22Rv1 (cell line): ENCODE measurements around the gene CCDC34.
"Not testable (repeated sequence)": the region's sequence is repeated elsewhere in the genome, so short reads cannot be mapped to it uniquely, and the experiment has no call there.

Source experiments
- H3K27ac ChIP-seq: fragments of 450-650 bp; 2 replicates; pipeline ENCODE4 v1.5.1; 2017
- ZFX ChIP-seq: fragments of 450-650 bp; IDR thresholded peaks from 2 replicates; pipeline ENCODE4 v1.6.1; 2017; ENCODE audit warnings: antibody characterized with exemption, borderline replicate concordance
- TF ChIP-seq, protein P1 (sequence below): fragments of 450-650 bp; IDR thresholded peaks from 2 replicates; pipeline ENCODE4 v1.5.1; 2017; ENCODE audit warnings: mild to moderate bottlenecking

CCDC34 gene

DNA sequence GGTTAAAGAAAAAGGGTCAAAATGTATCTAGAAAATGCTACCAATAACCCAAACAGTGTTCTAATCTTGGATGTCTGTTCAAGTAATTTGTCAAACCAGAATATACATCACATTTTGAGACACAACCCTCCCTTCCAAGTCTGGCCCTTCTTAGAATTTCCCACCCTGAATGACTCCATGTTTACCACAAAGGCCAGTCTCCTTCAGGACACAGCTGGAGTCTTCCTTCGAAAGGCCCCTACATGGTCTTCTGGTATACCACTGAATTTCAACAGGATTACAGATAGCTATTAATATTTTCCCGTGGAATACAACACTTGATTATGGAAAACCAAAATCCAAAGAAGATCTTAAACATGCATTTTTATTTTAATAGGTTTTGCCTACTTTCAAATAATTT lies 10.2 kb downstream of the CCDC34 start:
- TF ChIP-seq, protein P1, sequence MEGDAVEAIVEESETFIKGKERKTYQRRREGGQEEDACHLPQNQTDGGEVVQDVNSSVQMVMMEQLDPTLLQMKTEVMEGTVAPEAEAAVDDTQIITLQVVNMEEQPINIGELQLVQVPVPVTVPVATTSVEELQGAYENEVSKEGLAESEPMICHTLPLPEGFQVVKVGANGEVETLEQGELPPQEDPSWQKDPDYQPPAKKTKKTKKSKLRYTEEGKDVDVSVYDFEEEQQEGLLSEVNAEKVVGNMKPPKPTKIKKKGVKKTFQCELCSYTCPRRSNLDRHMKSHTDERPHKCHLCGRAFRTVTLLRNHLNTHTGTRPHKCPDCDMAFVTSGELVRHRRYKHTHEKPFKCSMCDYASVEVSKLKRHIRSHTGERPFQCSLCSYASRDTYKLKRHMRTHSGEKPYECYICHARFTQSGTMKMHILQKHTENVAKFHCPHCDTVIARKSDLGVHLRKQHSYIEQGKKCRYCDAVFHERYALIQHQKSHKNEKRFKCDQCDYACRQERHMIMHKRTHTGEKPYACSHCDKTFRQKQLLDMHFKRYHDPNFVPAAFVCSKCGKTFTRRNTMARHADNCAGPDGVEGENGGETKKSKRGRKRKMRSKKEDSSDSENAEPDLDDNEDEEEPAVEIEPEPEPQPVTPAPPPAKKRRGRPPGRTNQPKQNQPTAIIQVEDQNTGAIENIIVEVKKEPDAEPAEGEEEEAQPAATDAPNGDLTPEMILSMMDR: no peak
- TF ChIP-seq ZFX: no peak
- no peak overlapping the region for H3K27ac ChIP-seq

DNA sequence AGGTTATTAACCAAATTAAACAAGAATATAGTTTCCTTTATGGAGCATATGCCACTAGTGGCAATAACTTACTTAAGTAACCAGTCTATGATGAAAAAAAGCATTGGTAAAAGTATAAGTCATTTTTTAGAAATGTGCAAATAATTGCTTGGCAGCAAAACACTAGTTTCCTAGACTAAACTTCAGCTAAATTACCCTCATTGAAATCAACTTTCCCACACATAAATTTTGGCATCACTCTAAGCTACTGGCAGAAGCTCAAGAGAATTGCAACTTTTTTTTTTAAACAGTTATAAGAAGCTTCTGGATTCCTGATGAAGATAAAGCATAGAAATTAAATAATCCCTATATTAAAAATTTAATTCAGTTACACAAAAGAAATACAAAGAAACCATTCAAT lies 12.5 kb downstream of the CCDC34 start:
- H3K27ac ChIP-seq: no peak overlapping the region
- TF ChIP-seq, protein P1: no peak
- TF ChIP-seq ZFX: no peak

DNA sequence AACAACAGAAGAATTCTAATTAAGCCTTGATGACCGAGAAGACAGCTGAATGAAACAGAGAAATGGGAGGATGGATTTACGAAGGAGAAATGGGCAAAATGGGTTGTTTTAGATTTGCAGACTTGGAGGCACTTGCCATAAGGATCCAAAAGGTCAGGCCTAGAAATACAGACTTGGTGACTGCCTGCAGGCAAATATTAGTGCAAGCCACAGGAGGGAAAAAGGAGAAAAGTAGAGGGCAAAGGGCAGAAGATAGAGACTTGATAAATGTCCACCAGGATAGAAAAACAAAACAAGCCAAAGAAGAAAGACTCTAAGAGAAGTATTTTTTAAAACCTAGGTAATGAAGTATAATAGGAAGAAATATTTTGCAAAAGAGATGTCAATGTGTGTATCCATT lies 13.1 kb downstream of the CCDC34 start:
- H3K27ac ChIP-seq: no peak overlapping the region
- no peak for TF ChIP-seq ZFX
- TF ChIP-seq, protein P1: no peak

DNA sequence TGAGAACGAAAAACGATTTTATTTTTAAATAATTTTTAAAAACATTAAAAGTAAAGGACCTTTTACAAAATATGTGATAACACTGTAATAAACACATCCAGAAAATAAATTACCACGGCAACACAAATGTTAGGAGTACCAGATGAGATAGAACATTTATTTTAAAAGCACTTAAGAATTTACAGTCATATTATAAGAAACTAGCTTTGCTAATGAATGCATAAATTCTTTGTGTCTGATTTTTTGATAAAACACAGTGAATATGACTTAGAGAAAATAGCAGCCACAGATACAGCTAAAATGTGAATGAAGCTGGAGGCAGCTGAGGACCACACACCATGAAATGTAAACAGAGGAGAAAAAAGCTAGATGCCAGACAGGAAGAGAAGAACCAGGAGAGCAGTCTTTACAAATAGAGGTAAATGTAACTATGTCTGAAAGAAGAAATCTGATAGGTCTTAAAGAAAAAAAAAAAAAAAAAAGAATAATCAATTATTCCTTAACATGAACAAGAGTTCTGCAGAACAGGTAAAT lies 14.6 kb downstream of the CCDC34 start:
- no peak for TF ChIP-seq ZFX
- TF ChIP-seq, protein P1: no peak
- H3K27ac ChIP-seq: no peak overlapping the region; the same call in 1 of the 2 replicates

DNA sequence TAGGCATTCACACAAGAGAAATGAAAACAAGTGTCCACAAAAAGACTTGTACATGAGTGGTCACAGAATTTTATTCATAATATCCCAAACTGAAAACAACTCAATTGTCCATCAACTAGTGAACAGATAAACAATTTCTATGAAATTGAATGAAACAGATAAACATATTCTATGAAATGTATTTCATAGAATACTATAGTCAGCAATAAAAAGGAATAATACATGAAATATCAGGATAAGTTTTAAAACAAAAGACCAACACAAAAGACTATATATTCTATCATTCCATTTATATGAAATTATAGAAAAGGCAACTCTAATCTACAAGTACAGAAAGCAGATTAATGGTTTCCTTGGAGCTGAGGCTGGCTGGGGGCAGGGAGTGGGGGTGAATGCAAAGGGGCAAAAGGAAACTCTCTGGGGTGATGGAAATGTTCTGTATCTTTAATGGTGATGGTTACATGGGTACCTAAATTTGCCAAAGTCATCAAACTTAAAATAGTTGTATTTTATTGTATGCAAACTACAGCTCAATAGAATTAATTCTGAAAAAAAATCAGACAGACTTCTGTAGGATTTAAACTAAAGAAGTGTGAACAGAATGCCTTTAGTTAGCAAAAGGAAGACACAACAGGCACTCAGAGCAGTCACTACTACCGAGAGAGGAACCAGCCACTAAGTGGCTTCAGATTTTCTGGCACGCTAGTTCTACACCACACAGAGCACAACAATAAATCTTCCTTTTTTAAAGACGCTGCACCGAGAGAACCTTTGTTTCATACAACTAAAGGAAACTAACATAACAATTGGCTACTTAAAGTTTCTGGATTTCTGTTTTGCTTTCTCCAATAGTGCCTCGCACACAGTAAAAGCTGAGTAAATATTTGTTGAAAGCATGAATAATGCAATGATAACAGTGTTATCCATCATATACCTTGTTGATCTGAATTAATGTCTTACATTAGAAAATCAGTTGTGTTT lies 15.4 kb downstream of the CCDC34 start:
- TF ChIP-seq, protein P1: no peak
- no peak for TF ChIP-seq ZFX
- H3K27ac ChIP-seq: no peak overlapping the region; the same call in 1 of the 2 replicates

DNA sequence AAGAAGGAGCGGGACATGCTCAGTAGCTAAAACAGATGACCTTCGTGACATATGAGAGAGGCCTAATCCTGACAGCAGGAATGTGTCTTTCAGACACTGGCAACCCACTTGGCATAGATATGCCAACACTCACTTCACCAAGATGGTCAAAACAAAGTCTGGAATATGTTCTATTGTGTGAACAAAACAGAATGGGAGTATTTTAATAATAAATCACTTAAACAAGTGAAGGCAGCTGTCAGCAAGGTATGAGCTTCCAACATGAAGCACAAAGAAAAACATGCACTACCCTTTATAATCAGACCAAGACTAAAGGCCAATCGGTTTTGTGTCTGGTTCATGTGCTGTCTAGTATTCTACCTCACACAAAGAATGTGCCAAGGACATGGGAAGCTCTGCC lies 23.1 kb downstream of the CCDC34 start:
- TF ChIP-seq, protein P1: no peak
- TF ChIP-seq ZFX: no peak
- H3K27ac ChIP-seq: no peak overlapping the region

DNA sequence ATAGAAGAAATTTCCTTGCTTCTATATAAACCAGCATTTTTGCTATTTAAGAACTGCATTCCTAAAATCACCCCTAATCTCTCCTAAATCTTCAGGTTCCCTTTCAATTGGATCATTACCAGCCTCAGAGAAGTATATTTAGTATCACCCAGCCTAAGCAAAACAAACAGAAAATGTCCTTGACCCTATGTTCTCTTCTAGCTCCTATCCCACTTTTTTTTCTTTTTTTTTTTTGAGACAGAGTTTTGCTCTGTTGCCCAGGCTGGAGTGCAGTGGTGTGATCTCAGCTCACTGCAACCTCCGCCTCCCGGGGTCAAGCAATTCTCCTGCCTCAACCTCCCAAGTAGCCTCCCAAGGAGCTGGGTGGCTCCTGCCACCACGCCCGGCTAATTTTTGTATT lies 28.3 kb downstream of the CCDC34 start:
- not testable (repeated sequence) for H3K27ac ChIP-seq
